NCI-H1930 (cell line): Measurements from ENCODE around the gene APBA2.

Experiments
- DNase-seq, 2 experiments: peaks; one replicate each; lab custom pipeline; 2025; lab: John Stamatoyannopoulos, UW

APBA2 gene

GRCh38 chr15:28915041-28915810, 29.5 kb downstream of the APBA2 start:
- DNase-seq, result no peak

- DNase-seq, result no peak
Observed at GRCh38 chr15:28915935-28916334, 30.2 kb downstream of the APBA2 start.

- no peak for DNase-seq
Observed at GRCh38 chr15:28917791-28918140, 32.0 kb downstream of the APBA2 start.

GRCh38 chr15:28918141-28918983, 32.6 kb downstream of the APBA2 start:
- DNase-seq, result no peak

- DNase-seq, result no peak
Observed at GRCh38 chr15:28919201-28919635, 33.4 kb downstream of the APBA2 start.

GRCh38 chr15:28919679-28920655, 34.2 kb downstream of the APBA2 start:
- no peak for DNase-seq

GRCh38 chr15:28920781-28921331, 35.1 kb downstream of the APBA2 start:
- DNase-seq, result no peak

- no peak for DNase-seq
Observed at GRCh38 chr15:28921336-28921735, 35.6 kb downstream of the APBA2 start.

GRCh38 chr15:28921919-28922706, 36.3 kb downstream of the APBA2 start:
- DNase-seq, result no peak

- DNase-seq, result no peak
Observed at GRCh38 chr15:28922707-28923012, 36.9 kb downstream of the APBA2 start.

GRCh38 chr15:28923726-28924280, 38.0 kb downstream of the APBA2 start:
- DNase-seq, result no peak

- no peak for DNase-seq
Observed at GRCh38 chr15:28927043-28927442, 41.3 kb downstream of the APBA2 start.

GRCh38 chr15:28929200-28929599, 43.4 kb downstream of the APBA2 start:
- no peak for DNase-seq

GRCh38 chr15:28930011-28930410, 44.2 kb downstream of the APBA2 start:
- no peak for DNase-seq

GRCh38 chr15:28930476-28931291, 44.9 kb downstream of the APBA2 start:
- no peak for DNase-seq

GRCh38 chr15:28931828-28932227, 46.1 kb downstream of the APBA2 start:
- DNase-seq, result no peak

GRCh38 chr15:28932361-28932760, 46.6 kb downstream of the APBA2 start:
- no peak for DNase-seq

- no peak for DNase-seq
Observed at GRCh38 chr15:28933710-28934445, 48.1 kb downstream of the APBA2 start.

- no peak for DNase-seq
Observed at GRCh38 chr15:28934645-28935044, 48.9 kb downstream of the APBA2 start.
